Upper lobe of right lung (tissue), 1 donor: ENCODE measurements around the gene RAB26. TPM values are rescaled to one million over a fixed set of nuclear protein-coding genes. Genes with fewer than 3 reads are reported as not detected.
"Not testable (repeated sequence)": the region's sequence is repeated elsewhere in the genome, so short reads cannot be mapped to it uniquely, and the experiment has no call there.

Experiments used
- ATAC-seq: fragments of 200-7000 bp; cut with Tn5 transposase; one replicate; pipeline ENCODE4 v1.9.1; 2020; ENCODE audit warnings: mild to moderate bottlenecking, moderate library complexity
- DNase-seq: peaks from one replicate; pipeline ENCODE4 v3.0.0-alpha.2; 2020
- H3K27ac ChIP-seq: fragments of 200-600 bp; one replicate; pipeline ENCODE4 v1.8.0; 2022
- H3K27me3 ChIP-seq: fragments of 200-600 bp; one replicate; pipeline ENCODE4 v1.8.0; 2022; ENCODE audit warnings: mild to moderate bottlenecking
- H3K36me3 ChIP-seq: fragments of 200-600 bp; one replicate; pipeline ENCODE4 v1.8.0; 2022
- H3K4me1 ChIP-seq: fragments of 200-600 bp; one replicate; pipeline ENCODE4 v1.8.0; 2022
- H3K4me3 ChIP-seq: fragments of 200-600 bp; one replicate; pipeline ENCODE4 v1.8.0; 2022; ENCODE audit warnings: mild to moderate bottlenecking
- H3K9me3 ChIP-seq: fragments of 200-600 bp; one replicate; pipeline ENCODE4 v1.8.0; 2022
- CTCF ChIP-seq: fragments of 200-600 bp; IDR thresholded peaks from one replicate; pipeline ENCODE4 v1.8.0; 2022; ENCODE audit warnings: antibody characterized with exemption
- intact Hi-C: fragments of 100-400 bp; cut with DNase I; formaldehyde crosslinking; loops from one replicate; pipeline ENCODE4 v1.11.0; 2022
- total RNA-seq: library from RNA; stranded (reverse); fragmentation: NEBNext Ultra II Directional; extraction: Animal tissue kit (Norgen Biotek cat#: 25700); gene quantifications from one replicate; pipeline ENCODE4 v1.2.1, GENCODE V29; 2021
- donor health status: DM: no; HTN: yes; CAD: no; lungs with severe emphysema.

RAB26 gene
- total RNA-seq, 1 donor from 2014 or later, result 0.67 TPM

- H3K4me1 ChIP-seq, intact Hi-C loops, ATAC-seq, DNase-seq, H3K27ac ChIP-seq, H3K9me3 ChIP-seq, H3K27me3 ChIP-seq, H3K4me3 ChIP-seq: not testable (repeated sequence)
- peaks cover 39% of the 10 kb centered on the region for H3K36me3 ChIP-seq
Observed at GRCh38 chr16:2110332-2111008, 38.0 kb upstream of the RAB26 start.

- peak; percentile 14 for ATAC-seq
Observed at GRCh38 chr16:2111009-2111353, 37.4 kb upstream of the RAB26 start.

GRCh38 chr16:2111412-2112335 is 36.8 kb upstream of the RAB26 start:
- peak; percentile 20 for ATAC-seq
- H3K27me3 ChIP-seq, DNase-seq, H3K9me3 ChIP-seq, intact Hi-C loops, H3K4me1 ChIP-seq, H3K4me3 ChIP-seq, H3K27ac ChIP-seq: not testable (repeated sequence)
- H3K36me3 ChIP-seq, result peaks cover 39% of the 10 kb centered on the region

More at GRCh38 chr16:2111009-2111353, 37.4 kb upstream of the RAB26 start:
- DNase-seq, H3K4me3 ChIP-seq, intact Hi-C loops, H3K27me3 ChIP-seq, H3K27ac ChIP-seq, H3K4me1 ChIP-seq, H3K9me3 ChIP-seq: not testable (repeated sequence)
- H3K36me3 ChIP-seq, result peaks cover 39% of the 10 kb centered on the region

- ATAC-seq, H3K27ac ChIP-seq, H3K4me3 ChIP-seq, H3K4me1 ChIP-seq, intact Hi-C loops, H3K27me3 ChIP-seq, H3K9me3 ChIP-seq, DNase-seq: not testable (repeated sequence)
- peaks cover 37% of the 10 kb centered on the region for H3K36me3 ChIP-seq
Observed at GRCh38 chr16:2112539-2113106, 35.8 kb upstream of the RAB26 start.

- H3K9me3 ChIP-seq, H3K27me3 ChIP-seq, H3K4me1 ChIP-seq, H3K27ac ChIP-seq, intact Hi-C loops, H3K4me3 ChIP-seq, ATAC-seq, DNase-seq: not testable (repeated sequence)
- peaks cover 26% of the 10 kb centered on the region for H3K36me3 ChIP-seq
Observed at GRCh38 chr16:2114225-2114624, 34.2 kb upstream of the RAB26 start.

GRCh38 chr16:2114885-2115590 is 33.4 kb upstream of the RAB26 start:
- ATAC-seq, H3K27ac ChIP-seq, H3K9me3 ChIP-seq, DNase-seq, H3K4me1 ChIP-seq, H3K27me3 ChIP-seq, intact Hi-C loops, H3K4me3 ChIP-seq: not testable (repeated sequence)
- peaks cover 26% of the 10 kb centered on the region for H3K36me3 ChIP-seq

GRCh38 chr16:2115591-2115973 is 32.8 kb upstream of the RAB26 start:
- intact Hi-C loops, result no loop called here
- Histone ChIP-seq H3K27ac (no peak overlapping the region), H3K36me3 (peaks cover 26% of the 10 kb centered on the region), H3K4me3 (no peak overlapping the region), H3K27me3 (no peaks in the 10 kb centered on the region), H3K4me1 (no peaks in the 10 kb centered on the region), H3K9me3 (no peaks in the 10 kb centered on the region)
- ATAC-seq (no peak), DNase-seq (no peak)
- no peak for TF ChIP-seq CTCF

GRCh38 chr16:2116428-2116827 is 32.0 kb upstream of the RAB26 start:
- intact Hi-C loops, H3K27ac ChIP-seq, DNase-seq: not testable (repeated sequence)

GRCh38 chr16:2117341-2117740 is 31.1 kb upstream of the RAB26 start:
- intact Hi-C loops, result not testable (repeated sequence)

More at GRCh38 chr16:2116428-2116827, 32.0 kb upstream of the RAB26 start:
- H3K36me3 ChIP-seq, result peaks cover 19% of the 10 kb centered on the region
- not testable (repeated sequence) for H3K27me3 ChIP-seq, H3K4me1 ChIP-seq, H3K4me3 ChIP-seq, H3K9me3 ChIP-seq, ATAC-seq

GRCh38 chr16:2117960-2118722 is 30.3 kb upstream of the RAB26 start:
- DNase-seq, ATAC-seq, H3K27ac ChIP-seq, H3K4me3 ChIP-seq, H3K27me3 ChIP-seq, H3K4me1 ChIP-seq, intact Hi-C loops, H3K36me3 ChIP-seq, H3K9me3 ChIP-seq: not testable (repeated sequence)

More at GRCh38 chr16:2117341-2117740, 31.1 kb upstream of the RAB26 start:
- not testable (repeated sequence) for H3K9me3 ChIP-seq, DNase-seq, H3K27me3 ChIP-seq, H3K27ac ChIP-seq, H3K4me1 ChIP-seq, H3K4me3 ChIP-seq, ATAC-seq
- H3K36me3 ChIP-seq, result peaks cover 14% of the 10 kb centered on the region
